Renal cortex interstitium (tissue), 11 donors: ENCODE measurements around the gene SLC35G3. TPM values are rescaled to one million over a fixed set of nuclear protein-coding genes. Genes with fewer than 3 reads are reported as not detected.
"Not testable (repeated sequence)": the region's sequence is repeated elsewhere in the genome, so short reads cannot be mapped to it uniquely, and the experiment has no call there.

Source experiments
- DNase-seq, 11 donors: peaks; one replicate each; pipeline ENCODE4 v3.0.0-alpha.2; 2013; ENCODE audit warnings: low read depth in 9 of 11, low spot score in 4 of 11; ENCODE audit errors: extremely low read depth in 1 of 11
- polyA plus RNA-seq, 3 donors: library from polyadenylated mRNA; unstranded; fragments of 120-200 nt; gene quantifications; one replicate each; pipeline ENCODE4 v1.2.1, GENCODE V29; 2013; ENCODE audit not compliant: insufficient read length in 3 of 3

SLC35G3 gene
- polyA plus RNA-seq, 3 donors: not detected

DNA sequence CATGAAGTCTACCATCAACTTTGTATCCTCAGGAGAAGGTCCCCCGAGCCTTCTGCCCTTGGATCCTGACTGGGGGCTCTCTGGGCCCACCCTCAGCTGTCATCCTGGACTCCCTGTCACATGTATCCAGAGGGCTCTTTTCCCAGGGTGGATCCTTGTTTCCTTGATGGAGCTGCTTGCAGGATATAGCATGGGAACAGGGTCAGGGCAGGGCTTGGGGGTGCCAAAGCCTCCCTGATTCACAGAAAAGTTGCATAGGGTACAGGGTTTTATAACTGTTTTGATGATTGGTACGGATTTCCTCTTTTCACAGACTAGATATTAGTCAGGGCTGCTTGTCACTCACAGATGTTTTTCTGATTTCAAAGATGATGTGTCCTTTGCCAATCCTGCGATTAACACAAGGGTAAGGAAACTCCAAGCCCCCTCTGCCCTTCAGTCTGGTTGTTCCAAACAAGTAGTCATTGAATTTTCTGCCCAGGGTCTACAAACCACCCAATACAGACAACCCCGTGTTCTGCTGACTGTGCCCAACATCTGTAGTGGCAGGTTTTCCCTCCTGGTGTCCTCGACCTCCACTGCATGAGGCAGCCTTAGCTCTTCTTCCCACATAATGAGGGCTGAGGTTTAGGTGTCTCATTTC is 20.6 kb upstream of the SLC35G3 start:
- no peak for DNase-seq

GRCh38 chr17:35214192-35214591 is 20.0 kb upstream of the SLC35G3 start:
- DNase-seq: no peak

- no peak for DNase-seq
Measured at GRCh38 chr17:35213412-35213940, 19.3 kb upstream of the SLC35G3 start.

- DNase-seq: no peak
Measured at GRCh38 chr17:35212668-35213067, 18.5 kb upstream of the SLC35G3 start.

DNA sequence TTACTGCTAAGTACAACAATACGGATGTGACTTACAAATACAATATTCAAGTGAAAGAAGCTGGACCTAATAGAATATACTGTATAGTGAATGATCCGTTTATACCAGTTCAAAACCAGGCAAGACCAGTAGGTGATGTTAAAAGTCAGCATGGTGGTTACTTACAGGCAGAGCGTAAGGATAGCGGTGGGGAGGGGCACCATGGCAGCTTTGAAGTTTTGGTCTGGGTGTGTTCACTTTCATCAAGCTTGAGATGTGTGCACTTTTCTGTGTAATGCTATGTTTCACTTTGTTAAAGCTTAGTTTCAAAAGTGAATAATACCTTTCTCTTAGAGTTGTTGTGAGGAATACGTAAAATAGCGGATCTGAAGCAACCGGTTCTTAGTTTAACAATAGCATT is 16.5 kb upstream of the SLC35G3 start:
- DNase-seq: no peak

- DNase-seq: not testable (repeated sequence)
Measured at GRCh38 chr17:35202582-35202981, 8.4 kb upstream of the SLC35G3 start.

DNA sequence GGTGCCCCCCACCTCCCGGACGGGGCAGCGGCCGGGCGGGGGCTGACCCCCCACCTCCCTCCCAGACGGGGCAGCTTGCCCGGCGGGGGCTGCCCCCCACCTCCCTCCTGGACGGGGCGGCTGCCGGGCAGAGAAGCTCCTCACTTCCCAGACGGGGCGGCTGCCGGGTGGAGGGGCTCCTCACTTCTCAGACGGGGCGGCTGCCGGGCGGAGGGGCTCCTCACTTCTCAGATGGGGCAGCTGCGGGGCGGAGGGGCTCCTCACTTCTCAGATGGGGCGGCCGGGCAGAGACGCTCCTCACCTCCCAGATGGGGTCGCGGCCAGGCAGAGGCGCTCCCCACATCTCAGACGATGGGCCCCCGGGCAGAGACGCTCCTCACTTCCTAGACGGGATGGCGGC is 869 bp upstream of the SLC35G3 start:
- not testable (repeated sequence) for DNase-seq

DNA sequence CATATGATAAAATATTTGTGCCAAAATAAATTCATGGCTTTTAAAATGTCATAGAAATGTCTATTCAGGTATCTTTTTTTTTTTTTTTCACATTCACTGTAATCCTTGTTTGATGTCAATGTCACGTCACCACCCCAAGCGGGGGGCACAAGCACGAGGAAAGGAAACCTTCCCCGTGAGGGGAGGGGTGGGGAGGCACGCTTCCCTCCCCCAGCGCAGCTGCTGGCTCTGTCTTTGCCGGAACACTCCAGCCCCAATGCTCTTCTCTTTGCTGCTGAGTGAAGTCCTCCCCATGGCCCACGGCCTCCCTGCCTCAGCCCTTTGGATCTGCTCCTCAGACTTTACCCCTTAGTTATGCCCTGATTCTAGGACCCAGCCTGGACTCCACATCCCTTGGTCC is 1.5 kb downstream of the SLC35G3 start:
- DNase-seq: no peak

GRCh38 chr17:35191001-35191695 is 3.0 kb downstream of the SLC35G3 start:
- DNase-seq: no peak

GRCh38 chr17:35189291-35189690 is 4.9 kb downstream of the SLC35G3 start:
- DNase-seq: no peak

DNA sequence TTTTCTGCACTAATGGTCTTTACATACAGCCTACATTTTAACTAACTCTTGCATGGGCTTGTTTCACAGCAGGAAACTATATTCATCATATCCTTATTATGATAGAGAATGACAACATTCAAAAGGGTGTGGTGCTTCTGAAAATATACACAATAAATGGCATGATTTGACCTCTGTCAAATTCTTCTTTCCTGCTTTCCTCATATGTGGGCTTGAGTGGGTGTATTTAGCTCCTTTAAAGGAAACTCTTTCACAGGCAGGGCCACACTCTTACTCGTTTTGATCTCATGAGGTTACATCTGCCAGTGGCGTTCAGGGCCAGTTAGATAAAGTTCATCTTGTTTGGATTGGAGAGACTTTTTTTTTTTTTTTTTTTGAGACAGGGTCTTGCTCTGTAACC is 6.1 kb downstream of the SLC35G3 start:
- DNase-seq: no peak

- no peak for DNase-seq
Measured at GRCh38 chr17:35187481-35187880, 6.7 kb downstream of the SLC35G3 start.

DNA sequence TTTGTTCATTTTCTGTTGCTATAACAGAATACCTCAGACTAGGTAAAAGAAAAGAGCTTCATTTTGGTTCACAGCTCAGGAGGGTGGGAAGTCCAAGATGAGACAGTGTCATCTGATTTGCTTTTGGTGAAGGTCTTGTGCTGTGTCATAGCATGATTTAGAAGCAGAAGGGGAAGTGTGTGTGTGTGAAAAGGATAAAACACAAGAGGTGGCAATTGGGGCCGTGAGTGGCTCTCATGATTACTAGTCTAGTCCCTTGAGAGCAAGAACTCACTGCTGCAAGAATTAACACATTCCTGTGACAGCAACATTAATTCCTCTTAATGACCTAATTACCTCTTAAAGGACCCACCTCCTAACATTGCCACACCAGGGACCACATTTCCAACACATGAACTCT is 8.3 kb downstream of the SLC35G3 start:
- no peak for DNase-seq

GRCh38 chr17:35184274-35184673 is 9.9 kb downstream of the SLC35G3 start:
- no peak for DNase-seq

DNA sequence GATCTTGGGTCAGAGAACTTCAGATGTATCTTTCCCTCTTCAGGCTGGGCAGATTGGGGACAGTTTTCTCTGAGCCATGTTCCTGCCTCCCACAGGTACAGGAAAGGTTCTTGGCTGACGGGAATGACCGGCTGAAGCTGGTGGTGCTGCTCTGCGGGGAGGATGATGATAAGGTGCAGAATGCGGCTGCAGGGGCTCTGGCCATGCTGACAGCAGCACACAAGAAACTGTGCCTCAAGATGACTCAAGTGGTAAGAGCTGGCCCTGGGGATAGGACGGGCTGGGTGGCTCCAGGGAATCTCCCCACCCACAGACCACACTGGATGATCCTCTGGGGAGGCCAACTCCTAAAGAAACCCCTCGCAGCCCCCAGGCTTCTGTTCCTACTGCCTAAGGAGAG is 10.9 kb downstream of the SLC35G3 start:
- DNase-seq: no peak

GRCh38 chr17:35179379-35179778 is 14.8 kb downstream of the SLC35G3 start:
- not testable (repeated sequence) for DNase-seq

- DNase-seq: no peak
Measured at GRCh38 chr17:35176897-35177296, 17.3 kb downstream of the SLC35G3 start.

- no peak for DNase-seq
Measured at GRCh38 chr17:35175638-35176415, 18.4 kb downstream of the SLC35G3 start.

GRCh38 chr17:35174835-35175334 is 19.3 kb downstream of the SLC35G3 start:
- DNase-seq: no peak

DNA sequence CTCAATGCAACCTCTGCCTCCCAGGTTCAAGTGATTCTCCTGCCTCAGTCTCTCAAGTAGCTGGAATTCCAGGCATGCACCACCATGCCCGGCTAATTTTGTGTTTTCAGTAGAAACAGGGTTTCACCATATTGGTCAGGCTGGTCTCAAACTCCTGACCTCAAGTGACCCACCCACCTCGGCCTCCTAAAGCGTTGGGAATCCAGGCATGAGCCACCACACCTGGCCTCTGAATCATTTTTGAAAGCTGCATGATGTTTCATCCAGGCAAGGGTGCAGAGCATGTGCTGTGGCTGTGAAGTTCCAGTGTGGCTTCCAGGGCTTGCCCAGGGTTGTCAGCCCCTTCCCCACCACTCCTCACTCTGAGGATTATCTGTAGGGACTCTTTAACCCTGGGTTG is 21.9 kb downstream of the SLC35G3 start:
- DNase-seq: not testable (repeated sequence)
